ENCODE data around the gene ARL10.
"Not testable (repeated sequence)": the region's sequence is repeated elsewhere in the genome, so short reads cannot be mapped to it uniquely, and the experiment has no call there.

Gene ARL10

DNA sequence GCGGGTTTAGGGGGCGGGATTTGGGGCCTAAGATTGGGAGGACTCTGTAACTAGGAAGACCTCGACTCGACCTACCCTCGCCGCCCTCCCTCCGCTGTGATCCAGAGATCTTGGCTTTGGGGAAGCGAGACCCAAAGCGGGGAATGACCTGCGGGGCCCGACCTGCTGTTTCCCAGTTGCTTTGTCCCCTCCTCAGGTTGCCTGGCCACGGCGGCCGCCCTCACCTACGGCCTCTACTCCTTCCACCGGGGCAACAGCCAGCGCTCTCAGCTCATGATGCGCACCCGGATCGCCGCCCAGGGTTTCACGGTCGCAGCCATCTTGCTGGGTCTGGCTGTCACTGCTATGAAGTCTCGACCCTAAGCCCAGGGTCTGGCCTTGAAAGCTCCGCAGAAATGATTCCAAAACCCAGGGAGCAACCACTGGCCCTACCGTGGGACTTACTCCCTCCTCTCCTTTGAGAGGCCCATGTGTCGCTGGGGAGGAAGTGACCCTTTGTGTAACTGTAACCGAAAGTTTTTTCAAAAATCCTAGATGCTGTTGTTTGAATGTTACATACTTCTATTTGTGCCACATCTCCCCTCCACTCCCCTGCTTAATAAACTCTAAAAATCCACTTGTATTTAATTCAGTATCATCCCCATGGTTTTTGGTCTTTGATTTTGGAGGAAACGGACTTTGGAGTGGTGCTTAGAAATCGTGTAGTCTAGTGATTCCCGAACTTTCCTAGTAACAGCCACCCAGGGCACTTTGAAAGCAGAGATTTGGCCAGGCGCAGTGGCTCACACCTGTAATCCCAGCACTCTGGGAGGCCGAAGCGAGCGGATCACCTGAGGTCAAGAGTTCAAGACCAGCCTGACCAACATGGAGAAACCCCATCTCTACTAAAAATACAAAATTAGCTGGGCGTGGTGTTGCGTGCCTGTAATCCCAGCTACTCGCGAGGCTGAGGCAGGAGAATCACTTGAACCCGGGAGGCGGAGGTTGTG, 24.1 kb downstream of the ARL10 start:
- DNase-seq: no peak

DNA sequence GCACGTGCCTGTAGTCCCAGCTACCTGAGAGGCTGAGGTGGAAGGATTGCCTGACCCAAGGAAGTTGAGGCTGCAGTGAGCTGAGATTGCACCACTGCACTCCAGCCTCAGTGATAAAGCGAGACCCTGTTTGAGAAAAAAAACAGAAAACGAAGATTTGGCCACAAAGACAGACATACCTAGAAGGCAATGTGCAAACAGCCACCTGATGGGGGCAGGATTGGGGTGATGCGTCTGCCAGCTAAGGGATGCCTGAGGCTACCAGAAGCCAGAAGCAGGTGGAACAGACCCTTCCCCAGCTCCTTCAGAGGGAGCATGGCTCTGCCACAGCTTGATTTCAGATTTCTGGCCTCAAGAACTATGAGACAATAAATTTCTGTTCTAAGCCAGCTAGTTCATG, 26.2 kb downstream of the ARL10 start:
- no peak for DNase-seq

DNA sequence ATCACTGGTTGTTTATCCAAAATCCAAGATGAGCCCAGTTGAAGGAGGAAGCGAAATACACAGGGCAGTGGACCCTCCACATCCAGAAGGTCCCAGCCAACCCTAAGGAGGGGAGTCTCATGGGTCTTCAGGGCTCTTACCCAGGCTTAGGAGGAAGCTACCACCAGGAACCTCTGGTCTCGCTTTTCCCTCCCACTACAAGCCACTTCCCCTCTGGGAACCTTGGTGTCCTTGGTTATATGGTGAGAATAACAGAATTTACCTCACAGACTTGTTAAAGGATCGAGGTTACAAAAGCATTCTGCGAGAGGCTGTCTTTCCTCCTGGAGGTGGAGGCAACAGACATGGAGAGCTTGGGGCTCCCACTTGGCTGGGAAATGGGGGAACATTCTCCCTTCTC, 26.7 kb downstream of the ARL10 start:
- DNase-seq: no peak

DNA sequence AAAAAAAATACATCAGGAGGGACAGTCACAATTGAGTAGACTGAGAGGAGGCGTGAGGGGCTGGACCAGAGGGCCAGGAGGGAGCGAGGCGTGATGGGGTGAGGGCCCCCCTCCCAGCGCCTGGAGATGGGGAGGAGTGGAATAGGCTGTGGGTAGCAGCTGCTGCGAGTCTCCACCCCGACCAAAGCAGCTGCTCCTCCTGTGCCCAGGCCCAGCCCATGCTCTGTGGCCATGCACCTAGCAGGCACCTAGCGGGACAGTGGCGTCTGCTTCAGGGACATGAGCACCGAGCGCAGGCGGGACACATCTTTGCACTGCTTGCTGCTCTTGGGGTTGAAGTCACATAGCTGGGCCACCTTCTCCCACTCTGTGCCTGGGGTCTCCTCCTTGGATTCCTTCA, 27.2 kb downstream of the ARL10 start:
- no peak for DNase-seq

GRCh38 chr5:176394096-176394495, 28.8 kb downstream of the ARL10 start:
- no peak for DNase-seq

GRCh38 chr5:176394881-176395675, 29.8 kb downstream of the ARL10 start:
- DNase-seq: no peak

DNA sequence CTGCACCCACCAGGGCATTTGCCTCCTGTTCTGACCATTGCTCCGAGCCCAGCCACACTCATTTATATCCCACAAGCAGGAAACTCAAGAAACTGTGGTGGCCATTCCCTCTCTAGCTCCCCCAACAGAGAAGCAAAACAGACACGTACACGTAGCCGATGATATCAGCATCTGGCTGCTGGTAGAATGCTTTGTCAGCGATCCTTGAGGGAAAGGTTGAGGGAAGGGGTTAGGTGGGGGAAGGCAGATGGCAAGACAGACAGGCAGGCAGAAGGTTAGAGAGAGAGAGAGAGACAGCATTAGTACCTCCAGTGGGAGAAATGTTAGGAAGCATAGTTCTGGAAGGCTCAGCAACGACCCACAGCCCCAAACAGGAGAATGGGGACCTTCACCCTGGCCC, 31.0 kb downstream of the ARL10 start:
- no peak for DNase-seq

- no peak for DNase-seq
These were observed 32.6 kb downstream of the ARL10 start for GRCh38 chr5:176397736-176398420.

DNA sequence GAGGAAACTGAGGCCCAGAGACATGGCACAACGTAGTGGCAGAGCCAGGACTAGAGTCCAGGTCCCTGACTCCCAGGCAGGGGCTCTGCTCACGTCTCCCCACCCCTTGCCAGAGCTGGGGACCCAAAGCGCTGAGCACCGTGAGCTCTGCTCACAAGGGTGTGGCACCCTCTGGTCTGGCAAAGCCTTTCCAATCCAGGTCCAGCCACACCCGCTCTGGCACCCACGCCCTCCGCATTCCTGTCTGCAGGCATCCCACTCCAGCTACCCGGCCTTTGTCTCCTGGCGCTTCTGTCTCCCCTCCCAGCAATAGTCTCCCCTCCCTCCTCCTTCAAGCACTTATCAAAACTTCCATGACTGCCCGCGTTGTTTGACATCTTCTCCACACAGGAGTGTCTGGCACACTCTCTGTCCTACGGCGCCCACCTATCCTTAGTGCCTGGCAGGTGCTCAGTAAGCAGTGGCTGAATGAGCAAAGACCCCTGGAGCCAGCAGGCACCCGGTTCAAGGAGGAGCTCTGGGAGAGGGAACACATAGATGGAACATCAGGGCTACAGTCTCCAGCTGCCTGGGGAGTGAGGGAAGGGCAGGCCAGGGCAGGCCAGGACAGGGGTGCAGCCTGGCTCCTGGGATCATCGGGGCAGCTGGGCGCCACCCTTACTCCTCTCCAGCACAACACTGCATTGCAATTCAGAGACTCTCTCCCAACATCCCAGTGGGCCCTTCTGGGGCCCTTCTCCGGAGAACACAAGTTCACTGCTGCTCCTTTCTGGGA, 35.3 kb downstream of the ARL10 start:
- DNase-seq: no peak

DNA sequence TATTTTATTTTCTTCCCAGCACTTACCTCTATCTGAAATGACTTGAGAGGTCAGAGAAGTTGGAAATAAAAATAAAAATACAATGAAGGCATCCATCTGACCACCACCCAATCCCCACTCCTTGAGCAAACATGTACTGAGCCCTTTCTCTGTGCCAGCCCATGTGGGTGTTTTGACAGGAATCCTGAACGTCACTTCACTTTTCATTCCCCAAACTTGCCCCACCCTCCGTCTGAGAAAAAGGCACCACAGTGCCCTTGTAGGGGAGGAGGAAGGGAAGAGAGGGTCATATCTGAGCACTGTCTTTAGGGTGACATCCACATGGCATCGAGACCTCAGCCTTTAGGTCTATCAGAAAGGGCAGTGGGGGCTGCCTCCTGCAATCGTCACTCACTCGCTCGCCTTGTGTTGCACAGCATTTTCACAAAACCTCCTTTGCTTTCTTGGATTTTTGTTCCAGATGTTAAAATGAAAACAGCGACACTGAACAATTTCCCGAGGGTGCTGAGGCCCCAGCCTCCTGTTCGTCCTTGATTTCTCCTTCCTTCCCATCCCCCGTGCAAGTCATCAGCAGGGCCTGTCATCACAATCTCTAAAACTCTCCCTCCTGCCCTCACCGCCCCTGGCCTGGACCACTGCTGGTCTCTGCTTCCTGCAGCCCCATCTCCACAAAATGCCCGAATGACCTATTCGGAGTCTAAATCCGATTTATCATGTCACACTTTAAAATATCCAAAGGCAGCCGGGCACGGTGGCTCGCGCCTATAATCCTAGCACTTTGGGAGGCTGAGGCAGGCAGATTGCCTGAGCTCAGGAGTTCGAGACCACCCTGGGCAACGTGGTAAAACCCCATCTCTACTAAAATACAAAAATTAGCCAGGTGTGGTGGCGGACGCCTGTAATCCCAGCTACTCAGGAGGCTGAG, 36.3 kb downstream of the ARL10 start:
- no peak for DNase-seq

DNA sequence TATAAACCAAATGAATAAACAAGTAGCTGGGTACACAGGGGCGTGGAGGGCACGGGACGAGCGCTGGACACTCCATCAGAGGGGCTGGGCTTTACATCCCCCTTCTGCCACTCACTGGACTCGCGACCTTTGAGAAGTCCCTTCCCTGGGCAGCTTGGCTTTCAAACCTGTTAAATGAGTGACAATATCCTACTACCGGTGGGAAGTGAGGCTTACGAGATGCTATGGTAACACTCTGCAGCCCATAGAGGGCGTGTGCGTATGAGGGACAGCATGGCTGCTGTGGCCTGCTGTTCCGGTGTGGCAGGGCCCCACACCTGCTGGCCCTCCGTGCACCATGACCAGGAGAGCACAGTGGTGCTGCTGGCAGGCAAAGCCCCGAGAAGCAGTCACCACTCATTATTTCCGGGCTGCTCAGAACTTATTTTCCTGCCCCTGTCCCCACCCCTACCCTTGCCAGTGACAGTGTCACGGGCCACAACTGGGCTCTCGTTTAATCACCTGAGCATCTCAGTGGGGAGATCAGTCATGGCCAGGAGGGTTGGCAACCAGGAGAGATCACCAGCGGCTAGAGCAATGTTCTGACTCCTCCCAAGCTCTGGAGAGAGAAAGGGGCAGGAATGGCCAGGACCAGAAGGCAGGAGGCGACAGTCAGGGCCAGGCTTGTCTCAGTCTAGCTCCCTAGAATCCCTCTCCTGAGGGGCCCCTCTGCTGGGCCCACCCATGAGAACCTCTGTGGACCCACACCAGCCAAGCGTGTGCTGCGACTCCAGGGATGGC, 40.6 kb downstream of the ARL10 start:
- no peak for DNase-seq

- no peak for DNase-seq
These were observed 41.3 kb downstream of the ARL10 start for GRCh38 chr5:176406436-176407052.

DNA sequence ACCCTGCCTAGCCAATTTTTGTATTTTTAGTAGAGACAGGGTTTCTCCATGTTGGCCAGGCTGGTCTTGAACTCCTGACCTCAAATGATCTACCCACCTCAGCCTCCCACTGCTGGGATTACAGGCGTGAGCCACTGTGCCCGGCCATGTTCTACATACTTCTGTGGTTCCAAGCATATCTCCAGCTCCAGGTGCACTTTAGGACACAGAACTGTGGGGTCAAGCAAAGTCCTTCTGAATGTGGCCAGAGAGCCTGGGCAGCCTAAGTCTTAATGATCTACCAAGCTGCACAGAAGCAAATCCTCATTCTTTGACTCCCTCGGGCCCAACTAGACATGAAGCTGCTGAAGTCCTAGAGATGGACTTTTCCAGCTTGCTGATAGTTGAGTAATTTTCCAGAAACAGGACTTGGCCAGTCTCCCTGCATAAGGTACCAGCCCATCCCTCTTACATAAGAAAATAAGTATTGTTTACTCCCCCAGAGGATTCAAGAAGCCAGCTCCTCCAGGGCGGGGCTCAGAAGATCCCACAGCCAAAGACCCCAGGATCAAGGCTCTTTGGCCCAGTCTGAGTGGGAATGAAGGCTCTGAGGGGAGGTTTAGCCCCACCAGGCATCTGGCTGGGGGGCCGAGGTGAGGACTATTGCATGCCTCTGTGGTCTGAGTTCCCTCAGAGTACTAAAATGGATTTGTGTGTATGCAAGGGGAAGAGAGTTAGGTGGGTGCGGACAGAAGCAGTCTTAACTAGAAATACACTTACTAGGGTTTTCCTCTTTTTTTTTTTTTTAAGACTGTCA, 42.4 kb downstream of the ARL10 start:
- DNase-seq: no peak

DNA sequence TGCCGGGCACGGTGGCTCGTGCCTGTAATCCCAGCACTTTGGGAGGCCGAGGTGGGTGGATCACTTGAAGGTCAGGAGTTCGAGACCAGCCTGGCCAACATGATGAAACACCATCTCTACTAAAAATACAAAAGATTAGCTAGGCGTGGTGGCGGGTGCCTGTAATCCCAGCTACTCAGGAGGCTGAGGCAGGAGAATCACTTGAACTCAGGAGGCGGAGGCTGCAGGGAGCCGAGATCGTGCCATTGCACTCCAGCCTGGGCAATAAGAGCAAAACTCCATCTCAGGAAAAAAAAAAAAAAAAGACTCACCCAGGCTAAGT, 42.9 kb downstream of the ARL10 start:
- DNase-seq: not testable (repeated sequence)

DNA sequence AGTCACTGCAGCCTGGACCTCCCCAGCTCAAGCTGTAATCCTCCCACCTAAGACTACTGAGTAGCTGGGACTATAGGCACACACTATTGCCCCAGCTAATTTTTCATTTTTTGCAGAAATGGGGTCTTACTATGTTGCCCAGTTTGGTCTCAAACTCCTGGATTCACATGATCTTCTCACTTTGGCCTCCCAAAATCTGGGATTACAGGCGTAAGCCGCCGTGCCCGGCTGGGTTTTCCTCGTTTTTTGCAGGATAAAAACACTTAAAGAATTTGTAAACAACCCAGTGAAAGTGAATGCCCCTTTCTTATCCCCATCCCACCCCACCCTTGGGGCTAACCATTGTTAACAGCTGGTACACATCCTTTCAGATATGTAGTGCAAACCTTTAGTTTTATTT, 43.3 kb downstream of the ARL10 start:
- no peak for DNase-seq

DNA sequence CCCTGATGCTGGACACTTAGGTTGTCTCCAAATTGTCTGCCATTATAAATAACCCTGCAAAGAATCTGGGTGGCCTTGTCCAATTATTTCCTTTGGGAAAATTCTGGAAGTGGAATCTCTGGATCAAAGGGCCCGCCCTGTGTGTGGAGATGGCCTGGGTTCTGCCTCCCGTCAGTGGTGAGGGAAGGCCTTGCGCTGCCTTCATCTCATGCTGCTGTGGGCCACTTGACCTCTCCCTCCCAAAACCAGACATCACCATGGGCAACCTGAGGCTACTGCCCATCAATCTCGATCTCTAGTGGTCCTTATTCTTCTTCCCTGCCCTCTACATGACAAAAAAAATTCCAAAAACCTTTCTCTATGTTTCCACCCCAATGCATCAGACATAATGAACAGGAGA, 44.5 kb downstream of the ARL10 start:
- DNase-seq: no peak

DNA sequence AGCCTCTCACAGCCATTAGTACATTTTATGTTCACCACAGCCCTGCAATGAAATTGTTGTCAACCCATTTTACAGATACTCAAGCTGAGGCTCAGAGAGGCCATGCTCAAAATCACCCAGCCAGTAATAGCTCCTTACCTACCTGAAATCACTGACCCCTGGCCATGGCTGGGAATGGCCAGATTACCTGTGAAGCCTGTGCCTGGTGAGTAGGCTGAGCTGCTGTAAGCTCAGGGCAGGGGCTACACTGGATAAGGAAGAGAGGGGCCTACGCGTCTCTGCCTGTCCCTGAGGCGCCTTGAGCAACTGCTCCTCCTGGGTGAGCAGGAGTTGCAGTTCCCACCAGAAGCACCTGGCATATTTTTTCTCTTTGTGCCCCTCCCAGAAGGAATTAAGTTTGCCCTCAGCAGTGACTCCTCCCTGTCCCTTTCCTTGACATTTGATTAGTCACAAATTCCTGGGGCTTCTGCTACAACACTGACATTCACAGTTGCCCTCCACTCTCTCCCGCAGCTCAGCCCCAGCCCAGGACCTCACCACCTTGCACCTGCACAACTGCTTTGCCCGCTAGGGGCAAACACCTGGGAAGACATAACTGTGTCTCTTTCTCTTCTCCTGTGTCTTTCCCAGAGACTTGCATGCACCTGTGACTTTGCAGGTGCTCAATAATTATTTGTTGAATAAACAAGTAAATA, 45.3 kb downstream of the ARL10 start:
- DNase-seq: no peak

- DNase-seq: no peak
These were observed 47.4 kb downstream of the ARL10 start for GRCh38 chr5:176412517-176413254.

All from DMS153 (cell line).